Measurements from ENCODE around the gene GJB6.

DNA sequence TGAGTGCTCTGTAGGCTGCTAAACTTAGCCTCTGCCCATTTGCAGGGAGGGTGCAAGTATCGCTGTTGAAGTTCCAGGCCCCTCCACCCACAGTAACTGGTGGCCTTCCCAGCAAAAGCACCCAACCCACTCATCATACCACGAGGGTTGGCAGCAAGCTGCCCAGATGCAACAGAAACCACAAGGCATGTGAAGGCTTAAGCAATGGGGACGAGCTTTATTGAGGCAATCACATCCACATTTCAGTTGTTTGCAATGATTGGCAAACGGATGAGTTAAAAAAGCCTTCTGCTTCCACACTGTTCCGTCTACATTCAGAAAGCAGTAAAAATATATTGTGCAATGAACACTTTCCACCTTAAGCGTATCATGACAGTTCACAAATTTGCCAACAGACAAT lies 10.3 kb downstream of the GJB6 start:
- TF ChIP-seq, protein P1, sequence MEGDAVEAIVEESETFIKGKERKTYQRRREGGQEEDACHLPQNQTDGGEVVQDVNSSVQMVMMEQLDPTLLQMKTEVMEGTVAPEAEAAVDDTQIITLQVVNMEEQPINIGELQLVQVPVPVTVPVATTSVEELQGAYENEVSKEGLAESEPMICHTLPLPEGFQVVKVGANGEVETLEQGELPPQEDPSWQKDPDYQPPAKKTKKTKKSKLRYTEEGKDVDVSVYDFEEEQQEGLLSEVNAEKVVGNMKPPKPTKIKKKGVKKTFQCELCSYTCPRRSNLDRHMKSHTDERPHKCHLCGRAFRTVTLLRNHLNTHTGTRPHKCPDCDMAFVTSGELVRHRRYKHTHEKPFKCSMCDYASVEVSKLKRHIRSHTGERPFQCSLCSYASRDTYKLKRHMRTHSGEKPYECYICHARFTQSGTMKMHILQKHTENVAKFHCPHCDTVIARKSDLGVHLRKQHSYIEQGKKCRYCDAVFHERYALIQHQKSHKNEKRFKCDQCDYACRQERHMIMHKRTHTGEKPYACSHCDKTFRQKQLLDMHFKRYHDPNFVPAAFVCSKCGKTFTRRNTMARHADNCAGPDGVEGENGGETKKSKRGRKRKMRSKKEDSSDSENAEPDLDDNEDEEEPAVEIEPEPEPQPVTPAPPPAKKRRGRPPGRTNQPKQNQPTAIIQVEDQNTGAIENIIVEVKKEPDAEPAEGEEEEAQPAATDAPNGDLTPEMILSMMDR (conservative IDR thresholded peaks at IDR 0.05; ENCODE audit: low read depth, low read length): no peak
- TF ChIP-seq EZH2phosphoT487 (IDR thresholded peaks at IDR 0.05; ENCODE audit: borderline replicate concordance, low read length): no peak
- TF ChIP-seq EZH2 (IDR thresholded peaks at IDR 0.05; ENCODE audit: low read length, unreplicated experiment): no peak
